HFFc6 (cell line): ENCODE results near the gene CDC45. TPM values are rescaled to one million over a fixed set of nuclear protein-coding genes. Genes with fewer than 3 reads are reported as not detected.

ENCODE experiments used
- DNase-seq: peaks from one replicate; pipeline ENCODE4 v3.0.0-alpha.2; 2018
- H3K27ac Mint-ChIP-seq: 2 replicates; pipeline ENCODE4 v1.8.0; 2020; ENCODE audit warnings: mild to moderate bottlenecking, mixed read lengths
- H3K27me3 Mint-ChIP-seq: 2 replicates; pipeline ENCODE4 v1.8.0; 2021; ENCODE audit warnings: mild to moderate bottlenecking, moderate library complexity, mixed read lengths; ENCODE audit not compliant: insufficient read depth
- H3K36me3 Mint-ChIP-seq: 2 replicates; pipeline ENCODE4 v1.8.0; 2021; ENCODE audit warnings: low read depth, mixed read lengths
- H3K4me1 Mint-ChIP-seq: 2 replicates; pipeline ENCODE4 v1.8.0; 2020; ENCODE audit warnings: low read depth, mixed read lengths
- H3K4me3 Mint-ChIP-seq: 2 replicates; pipeline ENCODE4 v1.8.0; 2020; ENCODE audit warnings: mild to moderate bottlenecking, moderate library complexity, mixed read lengths
- H3K9me3 Mint-ChIP-seq: 2 replicates; pipeline ENCODE4 v1.8.0; 2020; ENCODE audit warnings: mild to moderate bottlenecking, mixed read lengths
- CTCF ChIP-seq: fragments of 200-600 bp; sonication (generic); IDR thresholded peaks from 2 replicates; pipeline ENCODE4 v1.5.0; 2021; ENCODE audit warnings: antibody characterized with exemption, mild to moderate bottlenecking
- total RNA-seq, 6 experiments: library from RNA; stranded (reverse); fragmentation: NEBNext Ultra II Directional; extraction: Animal tissue kit (Norgen Biotek cat#: 25700); gene quantifications; 2 replicates in 1 of 6; 3 replicates in 5 of 6; pipeline ENCODE4 v1.2.3, GENCODE V29; 2021

The CDC45 gene
- total RNA-seq, 6 experiments from 2014 or later = 8.8 to 17.4 (median 16.2) TPM

GRCh38 chr22:19467912-19468311 lies 11.8 kb upstream of the CDC45 start:
- TF ChIP-seq CTCF = no peak
- H3K4me3 Mint-ChIP-seq = no peak overlapping the region
- H3K27me3 Mint-ChIP-seq = peaks cover 2% of the 10 kb centered on the region
- no peak overlapping the region for H3K27ac Mint-ChIP-seq
- peaks cover 43% of the 10 kb centered on the region for H3K36me3 Mint-ChIP-seq
- no peak for DNase-seq
- no peaks in the 10 kb centered on the region for H3K9me3 Mint-ChIP-seq
- peaks cover 28% of the 10 kb centered on the region for H3K4me1 Mint-ChIP-seq

DNA sequence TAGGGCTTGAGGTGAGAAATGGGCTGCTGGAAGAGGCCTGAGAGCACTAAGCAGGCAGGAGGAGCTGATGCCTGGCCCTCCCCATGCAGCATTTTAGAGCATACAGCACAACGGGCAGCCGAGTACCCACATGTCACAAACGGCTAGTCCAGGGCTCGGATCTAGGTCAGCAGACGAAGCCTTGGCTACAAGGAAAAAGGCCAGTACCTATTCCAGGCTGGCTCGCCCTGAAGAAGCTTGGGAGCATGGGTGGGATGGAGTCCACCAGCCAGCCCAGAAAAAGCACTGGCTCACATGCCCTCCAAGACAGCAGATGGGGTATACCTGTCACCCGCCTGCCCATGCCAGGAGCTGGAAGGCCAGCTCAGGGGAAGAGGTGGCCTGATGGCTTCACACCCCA lies 10.3 kb upstream of the CDC45 start:
- H3K36me3 Mint-ChIP-seq = peaks cover 36% of the 10 kb centered on the region
- no peak overlapping the region for H3K4me3 Mint-ChIP-seq
- no peak overlapping the region for H3K27ac Mint-ChIP-seq
- H3K27me3 Mint-ChIP-seq = peaks cover 2% of the 10 kb centered on the region
- DNase-seq = no peak
- H3K4me1 Mint-ChIP-seq = peaks cover 21% of the 10 kb centered on the region
- no peaks in the 10 kb centered on the region for H3K9me3 Mint-ChIP-seq
- no peak for TF ChIP-seq CTCF

DNA sequence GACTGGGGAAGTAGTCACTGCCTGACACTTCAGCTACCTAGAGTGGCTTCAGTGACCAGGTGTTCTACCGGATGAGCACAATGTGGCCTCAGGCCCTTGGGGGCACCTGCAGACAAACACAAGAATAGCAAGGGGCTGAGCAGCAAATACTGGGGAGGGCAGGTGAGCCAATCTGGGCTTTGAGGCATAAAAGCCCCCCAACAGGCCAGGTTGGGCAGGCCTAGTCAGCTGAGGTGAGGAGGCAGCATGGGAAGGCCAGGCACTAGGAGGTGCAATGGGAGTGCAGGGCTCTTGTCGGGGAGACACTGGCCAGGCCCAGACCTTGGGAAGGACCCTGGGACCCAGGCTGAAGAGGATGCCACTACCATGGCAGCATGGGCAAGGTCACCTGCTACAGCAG lies 9.7 kb upstream of the CDC45 start:
- no peak overlapping the region for H3K27ac Mint-ChIP-seq
- DNase-seq = no peak
- peaks cover 2% of the 10 kb centered on the region for H3K27me3 Mint-ChIP-seq
- H3K4me1 Mint-ChIP-seq = peaks cover 15% of the 10 kb centered on the region
- H3K4me3 Mint-ChIP-seq = no peak overlapping the region
- H3K36me3 Mint-ChIP-seq = peaks cover 32% of the 10 kb centered on the region
- no peak for TF ChIP-seq CTCF
- no peaks in the 10 kb centered on the region for H3K9me3 Mint-ChIP-seq

GRCh38 chr22:19471572-19471971 lies 8.1 kb upstream of the CDC45 start:
- no peaks in the 10 kb centered on the region for H3K9me3 Mint-ChIP-seq

GRCh38 chr22:19472233-19472632 lies 7.5 kb upstream of the CDC45 start:
- no peak overlapping the region for H3K27ac Mint-ChIP-seq
- no peak for DNase-seq
- peaks cover 23% of the 10 kb centered on the region for H3K4me1 Mint-ChIP-seq
- no peaks in the 10 kb centered on the region for H3K9me3 Mint-ChIP-seq
- peaks cover 27% of the 10 kb centered on the region for H3K36me3 Mint-ChIP-seq
- no peak for TF ChIP-seq CTCF
- H3K27me3 Mint-ChIP-seq = peaks cover 2% of the 10 kb centered on the region
- H3K4me3 Mint-ChIP-seq = no peak overlapping the region

More at GRCh38 chr22:19471572-19471971, 8.1 kb upstream of the CDC45 start:
- Mint-ChIP-seq H3K27ac (no peak overlapping the region), H3K27me3 (peaks cover 2% of the 10 kb centered on the region), H3K4me3 (no peak overlapping the region), H3K4me1 (peaks cover 20% of the 10 kb centered on the region), H3K36me3 (peaks cover 27% of the 10 kb centered on the region)
- TF ChIP-seq CTCF = no peak
- DNase-seq = no peak

GRCh38 chr22:19473578-19473977 lies 6.1 kb upstream of the CDC45 start:
- H3K36me3 Mint-ChIP-seq = peaks cover 18% of the 10 kb centered on the region; the same call in 1 of the 2 replicates
- H3K9me3 Mint-ChIP-seq = no peaks in the 10 kb centered on the region
- H3K27me3 Mint-ChIP-seq = peaks cover 2% of the 10 kb centered on the region
- no peak overlapping the region for H3K4me3 Mint-ChIP-seq
- H3K27ac Mint-ChIP-seq = no peak overlapping the region; the same call in 1 of the 2 replicates
- H3K4me1 Mint-ChIP-seq = peaks cover 34% of the 10 kb centered on the region
- peak; percentile 54 for TF ChIP-seq CTCF
- peak; percentile 22 for DNase-seq
